HepG2 (cell line): ENCODE measurements around the gene METTL25. TPM values are rescaled to one million over a fixed set of nuclear protein-coding genes. Genes with fewer than 3 reads are reported as not detected.
A peak's percentile ranks its signal among the peaks of the same experiment; 100 is the strongest.

ENCODE experiments used
- ATAC-seq: fragments of 200-7000 bp; cut with Tn5 transposase; 3 replicates; pipeline ENCODE4 v1.9.1; 2020; ENCODE audit warnings: mild to moderate bottlenecking, moderate library complexity
- BruUV-seq: library from RNA; stranded (reverse); fragments of 400-500 nt; replicated peaks from 2 replicates; lab custom pipeline; 2021; lab: Mats Ljungman, UMichigan
- CTCF ChIA-PET: fragments of 300-600 bp; formaldehyde crosslinking; extraction: SDS; loops from one replicate; lab custom pipeline; 2021; ENCODE audit warnings: low total read pairs, inconsistent platforms, low intra/inter-chr PET ratio; lab: Yijun Ruan, JAX
- POLR2A ChIA-PET: fragments of 350-600 bp; sonication (Branson Sonifier 250); formaldehyde crosslinking; loops from one replicate; lab custom pipeline; 2020; ENCODE audit warnings: antibody characterized with exemption, inconsistent platforms; lab: Yijun Ruan, JAX
- DNase-seq: peaks from one replicate; pipeline ENCODE4 v3.0.0-alpha.2; 2015; ENCODE audit warnings: low spot score
- FAIRE-seq: peaks from 3 replicates; lab custom pipeline; 2011; peaks lifted over from hg19 to GRCh38; lab: Jason Lieb, UNC
- H2AFZ ChIP-seq: one replicate; pipeline ENCODE4 v1.6.1; 2011; ENCODE audit warnings: low read length, inconsistent platforms
- H3K27ac ChIP-seq: fragments of 300-600 bp; 3 replicates; pipeline ENCODE4 v1.8.0; 2011; ENCODE audit warnings: mixed run types, mild to moderate bottlenecking, mixed read lengths, low read length, inconsistent platforms; ENCODE audit not compliant: insufficient read depth; ENCODE audit errors: extremely low read length
- H3K27me3 ChIP-seq, 2 experiments: fragments of 200-600 bp in 1 of 2; 2 replicates in 1 of 2; 3 replicates in 1 of 2; pipeline versions ENCODE4 v1.6.0 to v1.8.0; 2011; ENCODE audit warnings: low read length in 2 of 2, mild to moderate bottlenecking in 2 of 2, moderate library complexity in 2 of 2, inconsistent platforms in 1 of 2; ENCODE audit not compliant: insufficient read depth in 2 of 2, control insufficient read depth in 1 of 2
- H3K36me3 ChIP-seq, 2 experiments: fragments of 200-600 bp in 1 of 2; replicated peaks in 1 of 2; 2 replicates in 1 of 2; 3 replicates in 1 of 2; pipeline versions ENCODE4 v1.5.1 to v1.8.0; 2011; ENCODE audit warnings: low read length in 2 of 2, inconsistent platforms in 1 of 2; ENCODE audit not compliant: insufficient read depth in 2 of 2, control insufficient read depth in 1 of 2
- H3K4me1 ChIP-seq: 2 replicates; pipeline ENCODE4 v1.5.1; 2012; ENCODE audit warnings: low read length, inconsistent platforms; ENCODE audit not compliant: insufficient read depth
- H3K4me2 ChIP-seq: 2 replicates; pipeline ENCODE4 v1.6.0; 2011; ENCODE audit warnings: low read depth, low read length, inconsistent platforms
- H3K4me3 ChIP-seq, 3 experiments: fragments of 200-600 bp in 1 of 3; sonication (generic), shearing (Covaris generic) in 1 of 3; replicated peaks in 1 of 3; 2 replicates each; pipeline ENCODE4 v1.5.1; 2011 to 2016; ENCODE audit warnings: low read length in 3 of 3, inconsistent platforms in 2 of 3, low read depth in 2 of 3, mild to moderate bottlenecking in 2 of 3, control low read depth in 1 of 3, mixed read lengths in 1 of 3; ENCODE audit not compliant: insufficient read depth in 1 of 3
- H3K79me2 ChIP-seq: one replicate; pipeline ENCODE4 v1.6.1; 2011; ENCODE audit warnings: low read length, inconsistent platforms; ENCODE audit not compliant: insufficient read depth
- H3K9ac ChIP-seq: 2 replicates; pipeline ENCODE4 v1.6.0; 2011; ENCODE audit warnings: mild to moderate bottlenecking, low read depth, low read length, inconsistent platforms; ENCODE audit not compliant: insufficient read depth
- H3K9me3 ChIP-seq: 2 replicates; pipeline ENCODE4 v1.5.1; 2012; ENCODE audit warnings: mild to moderate bottlenecking, low read length
- H4K20me1 ChIP-seq: 2 replicates; pipeline ENCODE4 v1.6.0; 2011; ENCODE audit warnings: inconsistent platforms, mild to moderate bottlenecking, low read length, moderate library complexity; ENCODE audit not compliant: insufficient read depth
- CTCF ChIP-seq: sonication (generic); formaldehyde crosslinking; IDR thresholded peaks from 2 replicates; pipeline ENCODE4 v1.5.0; 2020; ENCODE audit warnings: mild to moderate bottlenecking, missing genetic modification reagents, moderate library complexity
- DNMT3B ChIP-seq: conservative IDR thresholded peaks from 2 replicates; pipeline ENCODE4 v1.6.1; 2016; ENCODE audit warnings: missing biosample characterization, control low read depth
- NFE2 ChIP-seq: sonication (generic); formaldehyde crosslinking; IDR thresholded peaks from 2 replicates; pipeline ENCODE4 v1.4.0; 2020; ENCODE audit warnings: missing genetic modification reagents
- SMC3 ChIP-seq: IDR thresholded peaks from 2 replicates; pipeline ENCODE4 v1.6.1; 2011; ENCODE audit warnings: low read length, improper control_type of control experiment
- STAG1 ChIP-seq: sonication (generic); formaldehyde crosslinking; IDR thresholded peaks from 2 replicates; pipeline ENCODE4 v1.4.0; 2020; ENCODE audit warnings: missing genetic modification reagents
- ZUFSP ChIP-seq: sonication (generic); formaldehyde crosslinking; IDR thresholded peaks from 2 replicates; pipeline ENCODE4 v1.9.0; 2021; ENCODE audit warnings: missing genetic modification reagents, mild to moderate bottlenecking, borderline replicate concordance
- WGBS: methylation state at CpG from one replicate; pipeline ENCODE4 v1.1.6; 2017; ENCODE audit warnings: low lambda C conversion rate; 5-methylcytosine and 5-hydroxymethylcytosine counted together
- in situ Hi-C: cut with HindIII; loops from 2 replicates; pipeline ENCODE4 v1.10.0; 2017; ENCODE audit warnings: low pct_unique_long_range_greater_than_20kb; ENCODE audit not compliant: extremely low pct_ligation_motif_present
- intact Hi-C: fragments of 100-400 bp; cut with micrococcal nuclease; formaldehyde crosslinking; loops from one replicate; pipeline ENCODE4 v1.10.0; 2022; ENCODE audit not compliant: unreplicated experiment
- polyA plus RNA-seq, 8 experiments: library from polyadenylated mRNA; depleted of rRNA in 3 of 8; stranded (reverse) in 7 of 8; unstranded in 1 of 8; fragments of >200 nt; fragmentation: Illumina TruSeq in 4 of 8; extraction: Trizol in 4 of 8; gene quantifications; 2 replicates each; pipeline versions ENCODE4 v1.2.1 to v1.2.3, GENCODE V29; 2011 to 2016; ENCODE audit warnings: low read depth in 4 of 8, missing spikeins in 1 of 8, mixed read lengths in 1 of 8; ENCODE audit not compliant: insufficient read depth in 1 of 8
- total RNA-seq, 5 experiments: library from RNA; depleted of rRNA; stranded (reverse); fragments of >200 nt; fragmentation: Illumina TruSeq; extraction: Trizol; gene quantifications; 2 replicates each; pipeline ENCODE4 v1.2.3, GENCODE V29; 2016; ENCODE audit warnings: low read depth in 1 of 5

Gene METTL25
- total and polyA plus RNA-seq, 2 of the 13 experiments (the other 11 are each of a cell fraction or from before 2014, with no cell fraction given) = 2.2 to 7.8 TPM

GRCh38 chr12:82326905-82327503 is 31.3 kb upstream of the METTL25 start:
- no peak overlapping the region for H3K27ac ChIP-seq
- TF ChIP-seq CTCF (CRISPR knock-in tag) = peak; percentile 37; the same call in 1 of the 2 replicates
- TF ChIP-seq STAG1 (CRISPR knock-in tag) = peak; percentile 63
- TF ChIP-seq DNMT3B (CRISPR knock-in tag) = no peak
- peak; percentile 17; the same call in 1 of the 2 replicates for TF ChIP-seq SMC3
- TF ChIP-seq ZUFSP (CRISPR knock-in tag) = no peak
- no peak for TF ChIP-seq NFE2 (CRISPR knock-in tag)
- TF ChIP-seq, all 625 proteins: peak for 3

More at GRCh38 chr12:82326905-82327503, 31.3 kb upstream of the METTL25 start:
- no peaks in the 10 kb centered on the region for H3K4me1 ChIP-seq
- H3K79me2 ChIP-seq = no peaks in the 10 kb centered on the region
- H2AFZ ChIP-seq = no peak overlapping the region
- no peak overlapping the region for H3K4me2 ChIP-seq
- FAIRE-seq (no peak), ATAC-seq (no peak), DNase-seq (peak; percentile 13)
- CTCF ChIA-PET = interaction anchor here (1.5 kb wide), 1 partner anchor 682 kb away, joined by 9 read pairs; no protein-coding TSS in a partner anchor
- POLR2A ChIA-PET = no interaction called here
- H3K4me3 ChIP-seq = no peak overlapping the region
- H3K36me3 ChIP-seq = no peaks in the 10 kb centered on the region
- no TSS peak for BruUV-seq
- intact Hi-C loops = loop anchor here (1.0 kb wide), 1 partner anchor 683 kb away; no protein-coding TSS in a partner anchor
- H3K9ac ChIP-seq = no peak overlapping the region
- no peaks in the 10 kb centered on the region for H3K9me3 ChIP-seq
- in situ Hi-C loops = loop anchor here (10.0 kb wide), 1 partner anchor 682 kb away; no protein-coding TSS in a partner anchor
- no peaks in the 10 kb centered on the region for H3K27me3 ChIP-seq
- WGBS = 0% methylated on average over 1 of the region's 1 CpG
- H4K20me1 ChIP-seq = no peaks in the 10 kb centered on the region
